Measurements from ENCODE around the gene ENAH.
"Not testable (repeated sequence)": the region's sequence is repeated elsewhere in the genome, so short reads cannot be mapped to it uniquely, and the experiment has no call there.

Gene ENAH

GRCh38 chr1:225674381-225674780, 21.5 kb upstream of the ENAH start:
- no peak for DNase-seq (ENCODE audit: low read depth)

GRCh38 chr1:225670806-225671733, 18.1 kb upstream of the ENAH start:
- no peak for DNase-seq (ENCODE audit: low read depth)

- no peak for DNase-seq (ENCODE audit: low read depth)
These were observed 17.4 kb upstream of the ENAH start for GRCh38 chr1:225670356-225670755.

DNA sequence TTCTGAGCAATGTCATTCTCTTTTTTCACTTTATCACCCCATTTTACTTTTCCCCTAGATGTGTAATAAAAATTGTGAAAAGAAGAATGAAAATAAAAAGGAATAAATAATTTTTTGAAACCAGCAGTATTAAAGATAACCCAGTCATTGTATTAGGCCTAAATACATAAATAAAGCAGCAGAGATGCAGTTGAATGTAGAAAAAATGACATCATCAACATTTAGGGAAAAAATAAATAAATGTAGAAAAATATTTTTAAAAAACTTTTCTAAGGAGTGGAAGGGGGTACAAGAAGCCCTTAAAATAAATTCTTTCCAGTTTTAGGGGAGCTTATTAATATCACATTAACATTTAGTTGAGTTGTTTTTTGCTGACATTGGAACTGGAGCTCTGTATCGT, 15.3 kb upstream of the ENAH start:
- DNase-seq (ENCODE audit: low read depth) = no peak

DNA sequence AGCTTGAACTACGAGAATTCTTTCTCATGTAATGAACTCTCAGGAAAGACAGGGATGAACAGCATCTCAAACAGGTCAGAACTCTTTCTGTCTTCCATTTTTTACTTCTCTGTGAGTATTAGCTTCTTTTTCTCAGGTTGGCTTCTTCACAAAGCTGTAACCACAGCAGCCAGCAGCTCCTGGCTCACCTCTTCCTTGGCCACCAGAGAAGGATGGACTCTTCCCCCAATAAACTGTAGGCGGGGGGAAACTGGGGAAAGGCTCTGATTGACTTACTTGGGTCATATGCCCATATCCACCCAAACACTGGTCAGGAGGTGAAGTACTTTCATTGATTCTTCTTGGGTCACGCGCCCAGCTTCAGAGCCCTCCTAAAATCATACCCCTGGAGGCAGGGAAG, 14.4 kb upstream of the ENAH start:
- DNase-seq (ENCODE audit: low read depth) = no peak

DNA sequence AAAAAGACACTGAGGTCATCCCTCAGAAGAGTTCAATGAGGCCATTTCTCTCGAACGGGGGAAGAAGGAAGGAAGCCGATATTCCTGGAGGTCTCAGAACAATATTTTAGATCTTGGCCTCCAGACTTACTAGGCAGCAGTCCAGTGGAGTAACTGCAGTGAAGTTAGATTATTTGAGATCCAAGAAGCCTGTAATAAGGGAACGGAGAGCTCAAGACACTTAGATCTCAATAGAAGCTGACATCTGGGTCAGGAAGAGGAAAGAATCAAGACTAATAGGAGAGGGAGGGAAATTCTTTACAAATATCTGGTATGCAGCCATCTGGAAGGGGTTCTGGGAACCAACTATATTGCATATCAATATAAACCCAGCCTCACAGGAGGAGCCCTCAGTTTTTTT, 13.6 kb upstream of the ENAH start:
- DNase-seq (ENCODE audit: low read depth) = no peak

GRCh38 chr1:225664762-225665161, 11.8 kb upstream of the ENAH start:
- DNase-seq (ENCODE audit: low read depth) = no peak

DNA sequence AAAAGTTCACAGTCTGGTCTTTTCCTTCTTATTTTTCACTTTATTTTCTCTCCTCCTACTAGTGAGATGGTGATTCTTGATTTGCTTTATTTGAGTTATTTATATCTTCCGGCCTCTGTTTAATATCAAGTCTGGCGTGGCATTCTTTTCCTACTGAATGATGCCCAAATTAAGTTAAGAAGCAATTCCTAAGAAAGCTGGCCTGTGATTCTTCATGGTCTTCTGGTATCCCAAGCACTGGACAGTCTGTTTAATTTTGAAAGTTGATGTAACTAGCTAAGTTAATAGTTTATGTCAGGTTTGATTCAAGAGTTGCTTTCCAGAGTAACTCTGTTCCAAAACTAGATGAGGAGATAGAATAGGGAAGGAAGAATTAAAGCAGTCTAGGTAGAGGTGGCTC, 9.2 kb upstream of the ENAH start:
- DNase-seq (ENCODE audit: low read depth) = no peak

DNA sequence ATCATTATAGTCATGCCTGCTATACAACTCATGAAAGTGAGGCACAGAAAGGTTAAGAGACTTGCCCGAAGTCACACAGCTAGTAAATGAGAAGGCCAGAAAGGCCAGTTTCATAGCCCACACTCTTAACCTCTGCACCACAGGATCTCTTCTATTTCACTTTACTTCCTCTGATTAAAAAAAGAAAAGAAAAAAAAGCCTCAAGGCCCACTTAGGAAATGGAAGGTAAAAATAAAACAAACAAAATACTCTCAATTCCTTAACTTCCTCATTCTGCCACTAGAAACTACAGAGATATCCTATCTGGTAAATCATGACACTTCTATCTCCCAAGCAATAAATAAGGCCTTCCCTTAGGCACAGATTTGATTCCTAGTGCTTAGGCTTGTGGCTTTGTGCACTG, 7.6 kb upstream of the ENAH start:
- no peak for DNase-seq (ENCODE audit: low read depth)

DNA sequence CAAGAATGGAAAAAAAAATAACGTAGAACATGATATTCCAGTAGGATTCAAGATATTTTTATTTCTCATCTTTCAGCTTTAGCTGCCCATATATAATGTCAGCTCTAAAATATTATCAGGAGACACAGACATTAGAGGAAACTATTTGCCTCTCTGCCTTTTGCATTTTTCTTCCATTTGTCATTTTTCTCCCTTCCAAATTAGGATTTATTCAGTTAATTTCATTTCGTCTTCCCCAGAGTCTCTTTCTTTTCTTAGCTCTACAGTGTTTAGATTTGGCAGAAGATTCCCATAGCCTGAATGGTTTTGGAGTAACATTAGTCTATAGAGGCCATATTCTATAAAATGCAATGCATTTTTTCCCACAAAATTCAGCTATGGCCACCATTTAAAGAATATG, 5.1 kb upstream of the ENAH start:
- DNase-seq (ENCODE audit: low read depth) = peak; percentile 9

DNA sequence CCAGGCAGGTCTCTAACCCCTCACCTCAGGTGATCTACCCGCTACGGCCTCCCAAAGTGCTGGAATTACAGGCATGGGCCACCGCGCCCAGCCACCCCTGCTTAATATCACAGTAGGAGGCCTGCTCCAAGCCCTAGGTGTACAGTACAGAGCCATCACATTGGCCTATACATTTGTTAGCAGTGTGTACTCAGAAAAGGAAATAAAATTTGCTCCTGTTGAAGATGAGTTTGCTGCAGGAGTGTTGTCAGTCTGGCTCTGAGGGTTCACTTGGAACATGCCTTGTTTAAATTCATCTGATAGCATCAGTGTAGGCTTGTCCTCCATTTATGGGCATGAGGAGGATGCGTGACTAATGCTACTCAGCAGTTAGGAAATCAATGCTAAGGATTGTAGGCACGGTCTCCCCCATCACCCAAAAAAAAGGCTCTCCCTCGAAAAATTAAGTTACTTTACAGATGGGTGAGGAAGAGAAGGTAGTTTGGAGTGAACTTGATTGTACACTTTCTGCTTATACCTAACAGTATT, 4.6 kb upstream of the ENAH start:
- peak; percentile 74 for DNase-seq (ENCODE audit: low read depth)

GRCh38 chr1:225656259-225656655, 3.3 kb upstream of the ENAH start:
- not testable (repeated sequence) for DNase-seq (ENCODE audit: low read depth)

- peak; percentile 93 for DNase-seq (ENCODE audit: low read depth)
These were observed 2.8 kb upstream of the ENAH start for GRCh38 chr1:225655509-225656258.

DNA sequence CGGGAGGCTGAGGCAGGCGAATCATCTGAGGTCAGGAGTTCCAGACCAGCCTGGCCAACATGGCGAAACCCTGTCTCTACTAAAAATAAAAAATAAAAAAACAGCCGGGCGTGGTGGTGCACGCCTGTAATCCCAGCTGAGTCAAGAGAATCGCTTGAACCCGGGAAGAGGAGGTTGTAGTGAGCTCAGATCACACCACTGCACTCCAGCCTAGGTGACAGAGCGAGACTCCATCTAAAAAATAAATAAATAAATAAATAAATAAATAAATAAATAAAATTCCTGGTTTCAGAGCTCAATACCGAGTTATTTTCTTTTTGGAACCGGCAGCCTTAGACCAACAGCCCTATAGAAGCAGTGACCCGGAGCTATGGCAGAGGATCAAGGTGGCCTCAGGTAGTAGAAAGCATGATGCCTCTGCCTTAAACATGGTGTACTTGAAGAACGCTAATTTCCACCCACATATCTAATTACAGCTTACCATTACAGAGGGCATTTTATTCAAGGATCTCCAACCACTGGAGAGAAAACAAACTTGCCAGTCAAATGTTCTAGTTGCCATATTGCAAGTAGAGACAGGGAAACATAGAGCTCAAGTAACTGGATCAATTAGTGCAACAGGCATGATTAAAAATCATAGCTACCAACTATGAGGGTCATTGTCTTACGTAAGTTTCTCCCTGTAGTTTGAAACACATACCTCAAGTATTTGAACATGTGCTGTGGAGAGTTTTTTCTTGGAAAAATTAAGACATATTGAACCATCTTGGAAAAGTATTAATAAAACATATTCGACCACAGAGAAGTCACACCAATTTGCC, 2.0 kb upstream of the ENAH start:
- no peak for DNase-seq (ENCODE audit: low read depth)

DNA sequence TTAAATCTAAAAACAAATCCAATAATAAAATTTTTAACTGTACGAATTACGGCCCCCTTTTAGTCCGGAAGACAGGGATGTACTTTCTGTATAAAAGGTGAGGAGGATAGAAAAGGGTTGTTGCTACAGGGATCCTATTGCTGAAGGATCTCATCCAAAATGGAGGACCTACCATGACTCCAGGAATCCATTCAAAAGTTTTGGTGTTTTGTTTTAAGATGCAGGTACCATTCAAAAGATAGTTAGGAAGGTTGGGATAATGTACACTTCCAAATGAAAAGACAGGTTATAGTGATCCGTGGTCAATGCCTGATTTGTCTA, 1.3 kb upstream of the ENAH start:
- peak; percentile 9 for DNase-seq (ENCODE audit: low read depth)

- peak; percentile 33 for DNase-seq (ENCODE audit: low read depth)
These were observed 747 bp upstream of the ENAH start for GRCh38 chr1:225653463-225654276.

- no peak for DNase-seq (ENCODE audit: low read depth)
These were observed 823 bp downstream of the ENAH start for GRCh38 chr1:225651872-225652728.

GRCh38 chr1:225651376-225651871, 1.5 kb downstream of the ENAH start:
- DNase-seq (ENCODE audit: low read depth) = peak; percentile 53

- no peak for DNase-seq (ENCODE audit: low read depth)
These were observed 2.7 kb downstream of the ENAH start for GRCh38 chr1:225650179-225650578.

GRCh38 chr1:225645194-225645895, 7.6 kb downstream of the ENAH start:
- DNase-seq (ENCODE audit: low read depth) = no peak

All from HS-5 (cell line).